ENCODE data around the gene SULT1A2. TPM values are rescaled to one million over a fixed set of nuclear protein-coding genes. Genes with fewer than 3 reads are reported as not detected.
"Not testable (repeated sequence)": the region's sequence is repeated elsewhere in the genome, so short reads cannot be mapped to it uniquely, and the experiment has no call there.

The SULT1A2 gene
- total RNA-seq (under 1 TPM; 0.29 to 0.46 TPM), polyA plus RNA-seq (not detected)

- Histone ChIP-seq H3K9me3 (ENCODE audit: low read length) (no peaks in the 10 kb centered on the region), H3K36me3 (ENCODE audit: insufficient read depth, low read length) (no peaks in the 10 kb centered on the region), H3K4me1 (ENCODE audit: insufficient read depth, low read length) (no peaks in the 10 kb centered on the region), H3K27ac (ENCODE audit: low read depth, low read length) (peak within 1 kb of the TSS; percentile 54), H3K27me3 (ENCODE audit: insufficient read depth, low read length, poor library complexity, severe bottlenecking) (no peaks in the 10 kb centered on the region), H3K4me3 (ENCODE audit: low read length) (no peak within 1 kb of the TSS)
- ChIA-PET POLR2A (no interaction called here), CTCF (interaction anchor here (1.2 kb wide), 1 partner anchor 19 kb away, joined by 3 read pairs; no protein-coding TSS in a partner anchor)
- H3K27me3 Mint-ChIP-seq, result peaks cover 0 to 2% of the 10 kb centered on the region in 2 donors
- H3K4me1 Mint-ChIP-seq, result peaks cover 0 to 3% (median 3%) of the 10 kb centered on the region in 3 donors
- H3K4me3 Mint-ChIP-seq, result no peak within 1 kb of the TSS
- peaks cover 0 to 8% (median 0%) of the 10 kb centered on the region in 3 donors for H3K36me3 Mint-ChIP-seq
- no peaks in the 10 kb centered on the region for H3K9me3 Mint-ChIP-seq
- DNase-seq, result no peak
- peak within 1 kb of the TSS in 2 of 8 donors; percentile 17 to 48 for H3K27ac Mint-ChIP-seq
These were observed at the start of gene SULT1A2 for GRCh38 chr16:28596840-28597691. Gene SULT1A2, minus strand, starts transcription at chr16:28597050. Its CDS starts 1,120 bp downstream, at chr16:28595930.

DNA sequence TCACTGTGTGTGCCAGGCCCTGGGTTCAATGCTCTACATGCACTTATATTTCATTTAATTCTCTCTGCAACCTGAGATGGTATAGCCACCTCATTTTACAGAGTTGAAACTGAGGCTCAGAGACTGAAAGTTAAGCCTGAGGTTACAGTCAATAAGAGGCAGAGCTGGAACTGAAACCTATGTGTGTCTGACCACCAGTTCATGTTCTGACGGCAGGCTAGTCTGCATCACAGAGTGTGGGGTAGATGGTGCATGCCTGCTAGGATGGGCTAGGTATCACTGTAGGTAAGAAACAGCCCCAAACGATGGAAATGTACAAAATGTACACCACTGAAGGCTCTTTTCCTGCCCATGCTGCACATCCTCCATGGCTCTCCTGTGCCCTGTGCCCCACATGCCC lies 43.1 kb upstream of the SULT1A2 start:
- H3K4me3 ChIP-seq (ENCODE audit: low read length); H3K27me3 Mint-ChIP-seq; H3K4me1 Mint-ChIP-seq; H3K9me3 Mint-ChIP-seq; H3K27me3 ChIP-seq (ENCODE audit: insufficient read depth, low read length, poor library complexity, severe bottlenecking); H3K4me3 Mint-ChIP-seq; H3K36me3 Mint-ChIP-seq; H3K36me3 ChIP-seq (ENCODE audit: insufficient read depth, low read length); POLR2A ChIA-PET; H3K27ac Mint-ChIP-seq; H3K9me3 ChIP-seq (ENCODE audit: low read length); CTCF ChIA-PET; H3K27ac ChIP-seq (ENCODE audit: low read depth, low read length); DNase-seq; H3K4me1 ChIP-seq (ENCODE audit: insufficient read depth, low read length): not testable (repeated sequence)

DNA sequence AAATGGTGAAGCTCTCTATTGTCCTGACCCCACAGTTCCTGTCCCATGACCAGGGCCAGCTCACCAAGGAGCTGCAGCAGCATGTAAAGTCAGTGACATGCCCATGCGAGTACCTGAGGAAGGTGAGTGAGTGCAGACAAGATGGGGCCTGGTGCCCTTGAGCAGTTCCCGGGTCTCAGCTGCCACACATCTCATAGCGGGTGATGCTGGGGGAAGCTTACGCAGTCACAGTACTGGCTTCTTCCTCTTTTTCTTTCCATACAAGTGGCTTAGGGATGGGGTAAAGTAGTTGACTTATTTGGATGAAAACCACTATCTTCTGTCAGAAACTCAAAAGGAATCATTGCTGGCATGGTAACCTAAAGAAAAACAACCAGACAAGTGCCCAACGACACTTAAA lies 41.5 kb upstream of the SULT1A2 start:
- H3K4me3 Mint-ChIP-seq; POLR2A ChIA-PET; H3K4me1 Mint-ChIP-seq; H3K4me3 ChIP-seq (ENCODE audit: low read length); H3K27ac ChIP-seq (ENCODE audit: low read depth, low read length); H3K27me3 Mint-ChIP-seq; CTCF ChIA-PET; H3K27ac Mint-ChIP-seq; H3K36me3 Mint-ChIP-seq; H3K4me1 ChIP-seq (ENCODE audit: insufficient read depth, low read length); H3K9me3 Mint-ChIP-seq; DNase-seq; H3K9me3 ChIP-seq (ENCODE audit: low read length); H3K27me3 ChIP-seq (ENCODE audit: insufficient read depth, low read length, poor library complexity, severe bottlenecking); H3K36me3 ChIP-seq (ENCODE audit: insufficient read depth, low read length): not testable (repeated sequence)

GRCh38 chr16:28637765-28638164 lies 40.9 kb upstream of the SULT1A2 start, which contains the start of gene NPIPB8:
Gene NPIPB8, plus strand, starts transcription at chr16:28638065. Its CDS starts 296 bp downstream, at chr16:28638361.
- H3K27ac ChIP-seq (ENCODE audit: low read depth, low read length); H3K36me3 Mint-ChIP-seq; H3K4me3 ChIP-seq (ENCODE audit: low read length); POLR2A ChIA-PET; H3K4me1 Mint-ChIP-seq; H3K4me1 ChIP-seq (ENCODE audit: insufficient read depth, low read length); H3K4me3 Mint-ChIP-seq; DNase-seq; H3K27me3 ChIP-seq (ENCODE audit: insufficient read depth, low read length, poor library complexity, severe bottlenecking); H3K9me3 ChIP-seq (ENCODE audit: low read length); H3K27me3 Mint-ChIP-seq; CTCF ChIA-PET; H3K9me3 Mint-ChIP-seq; H3K27ac Mint-ChIP-seq; H3K36me3 ChIP-seq (ENCODE audit: insufficient read depth, low read length): not testable (repeated sequence)

GRCh38 chr16:28636093-28636823 lies 39.4 kb upstream of the SULT1A2 start:
- H3K27ac Mint-ChIP-seq; H3K36me3 ChIP-seq (ENCODE audit: insufficient read depth, low read length); POLR2A ChIA-PET; H3K27me3 ChIP-seq (ENCODE audit: insufficient read depth, low read length, poor library complexity, severe bottlenecking); H3K4me3 Mint-ChIP-seq; CTCF ChIA-PET; H3K27me3 Mint-ChIP-seq; H3K9me3 Mint-ChIP-seq; H3K4me3 ChIP-seq (ENCODE audit: low read length); DNase-seq; H3K36me3 Mint-ChIP-seq; H3K4me1 Mint-ChIP-seq; H3K27ac ChIP-seq (ENCODE audit: low read depth, low read length); H3K4me1 ChIP-seq (ENCODE audit: insufficient read depth, low read length); H3K9me3 ChIP-seq (ENCODE audit: low read length): not testable (repeated sequence)

GRCh38 chr16:28630905-28631304 lies 34.1 kb upstream of the SULT1A2 start:
- H3K27me3 Mint-ChIP-seq; H3K27ac ChIP-seq (ENCODE audit: low read depth, low read length); H3K9me3 ChIP-seq (ENCODE audit: low read length); DNase-seq; H3K36me3 ChIP-seq (ENCODE audit: insufficient read depth, low read length); H3K4me1 ChIP-seq (ENCODE audit: insufficient read depth, low read length); H3K9me3 Mint-ChIP-seq; H3K27ac Mint-ChIP-seq; H3K36me3 Mint-ChIP-seq; CTCF ChIA-PET; H3K4me1 Mint-ChIP-seq; H3K4me3 ChIP-seq (ENCODE audit: low read length); H3K4me3 Mint-ChIP-seq; POLR2A ChIA-PET; H3K27me3 ChIP-seq (ENCODE audit: insufficient read depth, low read length, poor library complexity, severe bottlenecking): not testable (repeated sequence)

DNA sequence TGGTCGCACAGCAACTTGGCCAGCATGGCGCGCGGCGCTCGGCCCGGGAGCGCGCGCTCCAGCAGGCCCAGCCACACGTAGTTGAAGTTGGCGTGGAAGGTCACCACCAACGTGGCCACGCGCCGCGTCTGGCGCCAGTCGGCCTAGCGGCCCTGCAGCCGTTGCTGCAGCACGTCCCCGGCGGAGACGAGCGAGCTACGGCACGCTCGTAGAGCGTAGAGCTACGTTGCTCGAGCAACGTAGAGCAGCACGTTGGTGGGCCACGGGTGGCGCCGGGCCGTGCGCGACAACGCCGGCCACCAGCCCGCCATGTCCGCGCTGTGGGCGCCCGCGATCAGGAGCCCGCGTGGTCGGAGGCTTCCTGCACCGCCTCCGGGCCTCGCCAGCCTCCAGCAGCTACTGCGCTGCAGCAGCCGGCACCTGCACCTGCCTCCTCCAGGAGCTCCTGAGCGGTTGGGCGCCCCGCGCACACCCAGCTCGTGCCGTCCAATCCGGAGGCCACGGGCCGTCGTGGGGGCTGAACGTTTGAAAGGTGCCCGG lies 26.4 kb upstream of the SULT1A2 start:
- ChIA-PET CTCF (interaction anchor here (0.7 kb wide), 1 partner anchor 29 kb away, joined by 3 read pairs; no protein-coding TSS in a partner anchor), POLR2A (interaction anchor here (0.6 to 1.0 kb wide), 2 partner anchors 82 to 131 kb away, joined by 4 read pairs; partner anchors contain the start of gene CLN3)
- H3K27ac Mint-ChIP-seq, result peak overlapping the region in 3 of 8 donors; percentile 58 to 81 (median 59)
- no peaks in the 10 kb centered on the region for H3K9me3 Mint-ChIP-seq
- H3K27me3 Mint-ChIP-seq, result peaks cover 3 to 5% of the 10 kb centered on the region in 2 donors
- H3K36me3 Mint-ChIP-seq, result peaks cover 0 to 16% (median 5%) of the 10 kb centered on the region in 3 donors
- Histone ChIP-seq H3K27me3 (ENCODE audit: insufficient read depth, low read length, poor library complexity, severe bottlenecking) (no peaks in the 10 kb centered on the region), H3K27ac (ENCODE audit: low read depth, low read length) (no peak overlapping the region), H3K4me3 (ENCODE audit: low read length) (peak overlapping the region; percentile 54), H3K4me1 (ENCODE audit: insufficient read depth, low read length) (no peaks in the 10 kb centered on the region), H3K36me3 (ENCODE audit: insufficient read depth, low read length) (no peaks in the 10 kb centered on the region), H3K9me3 (ENCODE audit: low read length) (no peaks in the 10 kb centered on the region)
- DNase-seq, result peak; percentile 27 to 75 (median 60)
- H3K4me3 Mint-ChIP-seq, result peak overlapping the region; percentile 82 to 89 (median 85)
- peaks cover 13 to 24% (median 13%) of the 10 kb centered on the region in 3 donors for H3K4me1 Mint-ChIP-seq
